Neuronal stem cell (in vitro differentiated cells): ENCODE data around the gene PACS1.

Source experiments
- DNase-seq: peaks from one replicate; pipeline ENCODE4 v3.0.0-alpha.2; 2013; ENCODE audit warnings: low spot score
- H2AFZ ChIP-seq: one replicate; pipeline ENCODE4 v1.6.1; 2013; ENCODE audit warnings: mild to moderate bottlenecking, low read length, inconsistent platforms
- H2AK5ac ChIP-seq: 2 replicates; pipeline ENCODE4 v1.6.1; 2013; ENCODE audit warnings: low read depth, mild to moderate bottlenecking, inconsistent platforms, low read length, moderate library complexity, mixed read lengths
- H2BK120ac ChIP-seq: 2 replicates; pipeline ENCODE4 v1.6.1; 2013; ENCODE audit warnings: low read depth, mild to moderate bottlenecking, inconsistent platforms, low read length, moderate library complexity, mixed read lengths
- H2BK12ac ChIP-seq: one replicate; pipeline ENCODE4 v1.6.1; 2013; ENCODE audit warnings: low read length, inconsistent platforms
- H2BK15ac ChIP-seq: 2 replicates; pipeline ENCODE4 v1.6.1; 2013; ENCODE audit warnings: mild to moderate bottlenecking, low read length, inconsistent platforms, mixed read lengths
- H2BK5ac ChIP-seq: one replicate; pipeline ENCODE4 v1.6.1; 2013; ENCODE audit warnings: inconsistent platforms, mild to moderate bottlenecking, low read length, moderate library complexity
- H3K14ac ChIP-seq: one replicate; pipeline ENCODE4 v1.6.1; 2013; ENCODE audit warnings: low read length, inconsistent platforms
- H3K18ac ChIP-seq: 2 replicates; pipeline ENCODE4 v1.6.1; 2013; ENCODE audit warnings: low read length, inconsistent platforms
- H3K23ac ChIP-seq: 2 replicates; pipeline ENCODE4 v1.6.1; 2013; ENCODE audit warnings: low read depth, mild to moderate bottlenecking, mixed read lengths, low read length, inconsistent platforms; ENCODE audit not compliant: poor library complexity
- H3K27ac ChIP-seq: replicated peaks from 3 replicates; pipeline ENCODE4 v1.5.1; 2013; ENCODE audit warnings: low read length, inconsistent platforms
- H3K27me3 ChIP-seq, 3 experiments: 2 replicates each; pipeline ENCODE4 v1.6.1; 2013; ENCODE audit warnings: low read length in 3 of 3, mild to moderate bottlenecking in 2 of 3, inconsistent platforms in 1 of 3, low read depth in 1 of 3, mixed read lengths in 1 of 3, moderate library complexity in 1 of 3; ENCODE audit not compliant: control insufficient read depth in 3 of 3, insufficient read depth in 3 of 3
- H3K36me3 ChIP-seq, 2 donors: replicated peaks in 1 of 2; 2 replicates each; pipeline ENCODE4 v1.6.1; 2013; ENCODE audit warnings: low read length in 2 of 2; ENCODE audit not compliant: control insufficient read depth in 2 of 2, insufficient read depth in 2 of 2
- H3K4ac ChIP-seq: 2 replicates; pipeline ENCODE4 v1.6.1; 2013; ENCODE audit warnings: inconsistent platforms, mild to moderate bottlenecking, low read length, moderate library complexity
- H3K4me1 ChIP-seq, 2 donors: 1 replicate in 1 of 2; 2 replicates in 1 of 2; pipeline ENCODE4 v1.6.1; 2013; ENCODE audit warnings: low read length in 2 of 2, low read depth in 1 of 2; ENCODE audit not compliant: control insufficient read depth in 2 of 2, insufficient read depth in 1 of 2
- H3K4me2 ChIP-seq: one replicate; pipeline ENCODE4 v1.6.1; 2013; ENCODE audit warnings: mild to moderate bottlenecking, low read length, inconsistent platforms; ENCODE audit not compliant: insufficient read depth, poor library complexity, severe bottlenecking
- H3K4me3 ChIP-seq, 2 donors: 2 replicates each; pipeline ENCODE4 v1.5.1; 2013; ENCODE audit warnings: low read length in 2 of 2, mild to moderate bottlenecking in 2 of 2, inconsistent platforms in 1 of 2, moderate library complexity in 1 of 2
- H3K79me1 ChIP-seq: one replicate; pipeline ENCODE4 v1.6.1; 2013; ENCODE audit warnings: low read depth, mild to moderate bottlenecking, inconsistent platforms, low read length, moderate library complexity
- H3K9ac ChIP-seq: one replicate; pipeline ENCODE4 v1.6.1; 2013; ENCODE audit warnings: mild to moderate bottlenecking, low read depth, low read length, inconsistent platforms; ENCODE audit not compliant: poor library complexity
- H3K9me3 ChIP-seq, 2 donors: replicated peaks in 1 of 2; 2 replicates each; pipeline versions ENCODE3 to v1.6.1; 2013; ENCODE audit warnings: low read length in 2 of 2, mild to moderate bottlenecking in 2 of 2, inconsistent platforms in 1 of 2, low read depth in 1 of 2, mixed read lengths in 1 of 2, moderate library complexity in 1 of 2; ENCODE audit not compliant: control insufficient read depth in 2 of 2, insufficient read depth in 1 of 2
- H4K8ac ChIP-seq: one replicate; pipeline ENCODE4 v1.6.1; 2013; ENCODE audit warnings: low read depth, mild to moderate bottlenecking, inconsistent platforms, low read length, moderate library complexity
- H4K91ac ChIP-seq: one replicate; pipeline ENCODE4 v1.6.1; 2013; ENCODE audit warnings: low read length, low read depth, mild to moderate bottlenecking, inconsistent platforms; ENCODE audit not compliant: poor library complexity
- WGBS, 2 donors: extraction: QIAGEN DNeasy Blood & Tissue Kit; methylation state at CpG; one replicate each; pipeline ENCODE4 v1.1.7; 2013; ENCODE audit warnings: missing lambda C conversion rate in 2 of 2, mixed read lengths in 1 of 2; ENCODE audit not compliant: insufficient read length in 2 of 2, insufficient replicate concordance in 1 of 2; ENCODE audit errors: extremely low coverage in 2 of 2; 5-methylcytosine and 5-hydroxymethylcytosine counted together

The PACS1 gene

GRCh38 chr11:66071381-66071801 is 1.3 kb downstream of the PACS1 start:
- Histone ChIP-seq H3K4me1 (peaks cover 4 to 7% of the 10 kb centered on the region in 2 donors), H2AFZ (no peak overlapping the region), H2BK15ac (no peak overlapping the region), H3K36me3 (peaks cover 25 to 57% of the 10 kb centered on the region in 2 donors), H3K4me3 (peak overlapping the region; percentile 82 to 97), H2AK5ac (no peak overlapping the region), H3K27ac (no peak overlapping the region), H2BK5ac (no peak overlapping the region), H4K91ac (no peak overlapping the region), H2BK120ac (no peak overlapping the region), H3K14ac (no peak overlapping the region), H3K9ac (no peak overlapping the region), H3K9me3 (peaks cover 0 to 2% of the 10 kb centered on the region in 2 donors), H3K4ac (no peak overlapping the region), H3K27me3 (no peaks in the 10 kb centered on the region), H3K18ac (no peak overlapping the region), H3K4me2 (peak overlapping the region; percentile 70), H4K8ac (no peak overlapping the region), H3K23ac (no peak overlapping the region), H2BK12ac (no peak overlapping the region), H3K79me1 (no peaks in the 10 kb centered on the region)
- no CpG with 5 or more reads among the region's 2 CpGs for whole genome bisulfite sequencing, 2 donors
- DNase-seq: no peak

- no peaks in the 10 kb centered on the region for H3K9me3 ChIP-seq
- no peaks in the 10 kb centered on the region for H3K79me1 ChIP-seq
- no peak overlapping the region for H3K14ac ChIP-seq
- no peak overlapping the region for H3K4ac ChIP-seq
- H2AK5ac ChIP-seq: no peak overlapping the region
- H2AFZ ChIP-seq: no peak overlapping the region
- H2BK15ac ChIP-seq: no peak overlapping the region
- no peak overlapping the region for H2BK12ac ChIP-seq
- no peak overlapping the region for H3K4me3 ChIP-seq
- no peak overlapping the region for H3K18ac ChIP-seq
- no peak overlapping the region for H2BK120ac ChIP-seq
- H3K4me2 ChIP-seq: no peak overlapping the region
- H3K27me3 ChIP-seq: no peaks in the 10 kb centered on the region
- no peak overlapping the region for H4K8ac ChIP-seq
- peaks cover 4 to 7% of the 10 kb centered on the region in 2 donors for H3K4me1 ChIP-seq
- no peak overlapping the region for H4K91ac ChIP-seq
- no CpG with 5 or more reads among the region's 3 CpGs for WGBS, 2 donors
- H2BK5ac ChIP-seq: no peak overlapping the region
- H3K9ac ChIP-seq: no peak overlapping the region
- no peak overlapping the region for H3K27ac ChIP-seq
- DNase-seq: no peak
- no peak overlapping the region for H3K23ac ChIP-seq
- peaks cover 19 to 57% of the 10 kb centered on the region in 2 donors for H3K36me3 ChIP-seq
Measured at GRCh38 chr11:66072081-66072480, 2.0 kb downstream of the PACS1 start.

GRCh38 chr11:66072518-66072917 is 2.4 kb downstream of the PACS1 start:
- H3K14ac ChIP-seq: no peak overlapping the region
- no peaks in the 10 kb centered on the region for H3K9me3 ChIP-seq
- no peak for DNase-seq
- no peaks in the 10 kb centered on the region for H3K79me1 ChIP-seq
- no peak overlapping the region for H3K4me3 ChIP-seq
- H3K27ac ChIP-seq: no peak overlapping the region
- H3K23ac ChIP-seq: no peak overlapping the region
- H2BK120ac ChIP-seq: no peak overlapping the region
- H2BK12ac ChIP-seq: no peak overlapping the region
- H2BK5ac ChIP-seq: no peak overlapping the region
- no peak overlapping the region for H4K8ac ChIP-seq
- H3K4ac ChIP-seq: no peak overlapping the region
- peak overlapping the region; percentile 19 for H4K91ac ChIP-seq
- H2BK15ac ChIP-seq: no peak overlapping the region
- H3K9ac ChIP-seq: no peak overlapping the region
- H2AK5ac ChIP-seq: no peak overlapping the region
- H3K4me1 ChIP-seq: peaks cover 4 to 7% of the 10 kb centered on the region in 2 donors
- no peaks in the 10 kb centered on the region for H3K27me3 ChIP-seq
- no peak overlapping the region for H3K18ac ChIP-seq
- no peak overlapping the region for H3K4me2 ChIP-seq
- no peak overlapping the region for H2AFZ ChIP-seq
- peaks cover 14 to 52% of the 10 kb centered on the region in 2 donors for H3K36me3 ChIP-seq
- no CpG with 5 or more reads among the region's 8 CpGs for WGBS, 2 donors

GRCh38 chr11:66073669-66074068 is 3.6 kb downstream of the PACS1 start:
- no peak overlapping the region for H3K27ac ChIP-seq
- no peaks in the 10 kb centered on the region for H3K79me1 ChIP-seq
- WGBS, 2 donors: no CpG with 5 or more reads among the region's 1 CpG
- no peak overlapping the region for H2BK12ac ChIP-seq
- DNase-seq: no peak
- H3K27me3 ChIP-seq: no peaks in the 10 kb centered on the region
- no peak overlapping the region for H3K4me3 ChIP-seq
- no peaks in the 10 kb centered on the region for H3K9me3 ChIP-seq
- H2BK15ac ChIP-seq: no peak overlapping the region
- H4K91ac ChIP-seq: no peak overlapping the region
- H3K14ac ChIP-seq: no peak overlapping the region
- no peak overlapping the region for H2AFZ ChIP-seq
- peaks cover 6 to 41% of the 10 kb centered on the region in 2 donors for H3K36me3 ChIP-seq
- peaks cover 4 to 7% of the 10 kb centered on the region in 2 donors for H3K4me1 ChIP-seq
- no peak overlapping the region for H2BK5ac ChIP-seq
- H3K4me2 ChIP-seq: no peak overlapping the region
- no peak overlapping the region for H2AK5ac ChIP-seq
- no peak overlapping the region for H2BK120ac ChIP-seq
- H3K9ac ChIP-seq: no peak overlapping the region
- no peak overlapping the region for H4K8ac ChIP-seq
- no peak overlapping the region for H3K23ac ChIP-seq
- no peak overlapping the region for H3K18ac ChIP-seq
- no peak overlapping the region for H3K4ac ChIP-seq
